ENCODE measurements around the gene SLC2A4RG. TPM values are rescaled to one million over a fixed set of nuclear protein-coding genes. Genes with fewer than 3 reads are reported as not detected.

The SLC2A4RG gene
- total RNA-seq, 1 donor from 2014 or later = 69.6 TPM

DNA sequence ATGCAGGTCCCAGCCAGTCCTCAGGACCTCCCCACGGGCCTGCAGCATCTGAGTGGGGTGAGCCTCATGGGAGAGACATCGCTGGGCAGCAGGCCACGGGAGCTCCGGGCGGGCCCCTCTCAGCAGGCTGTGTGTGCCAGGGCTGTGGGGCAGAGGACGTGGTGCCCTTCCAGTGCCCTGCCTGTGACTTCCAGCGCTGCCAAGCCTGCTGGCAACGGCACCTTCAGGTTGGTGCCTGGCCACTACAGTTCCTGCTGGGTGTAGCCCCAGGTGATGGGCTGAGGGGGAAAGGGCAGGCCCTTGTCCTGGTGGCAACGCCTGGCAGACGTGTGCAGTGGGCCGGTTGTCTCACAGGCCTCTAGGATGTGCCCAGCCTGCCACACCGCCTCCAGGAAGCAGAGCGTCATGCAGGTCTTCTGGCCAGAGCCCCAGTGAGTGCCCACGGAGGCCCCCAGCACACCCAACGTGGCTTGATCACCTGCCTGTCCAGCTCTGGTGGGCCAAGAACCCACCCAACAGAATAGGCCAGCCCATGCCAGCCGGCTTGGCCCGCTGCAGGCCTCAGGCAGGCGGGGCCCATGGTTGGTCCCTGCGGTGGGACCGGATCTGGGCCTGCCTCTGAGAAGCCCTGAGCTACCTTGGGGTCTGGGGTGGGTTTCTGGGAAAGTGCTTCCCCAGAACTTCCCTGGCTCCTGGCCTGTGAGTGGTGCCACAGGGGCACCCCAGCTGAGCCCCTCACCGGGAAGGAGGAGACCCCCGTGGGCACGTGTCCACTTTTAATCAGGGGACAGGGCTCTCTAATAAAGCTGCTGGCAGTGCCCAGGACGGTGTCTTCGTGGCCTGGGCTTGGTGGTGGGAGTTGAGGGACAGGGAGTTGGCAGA is 43.9 kb upstream of the SLC2A4RG start:
- H3K4me3 Mint-ChIP-seq (ENCODE audit: unreplicated experiment) = no peak overlapping the region
- H3K9me3 Mint-ChIP-seq (ENCODE audit: unreplicated experiment) = no peaks in the 10 kb centered on the region
- peaks cover 4% of the 10 kb centered on the region for H3K4me1 Mint-ChIP-seq (ENCODE audit: unreplicated experiment)
- peaks cover 12% of the 10 kb centered on the region for H3K27me3 Mint-ChIP-seq (ENCODE audit: unreplicated experiment)
- peaks cover 4% of the 10 kb centered on the region for H3K36me3 Mint-ChIP-seq (ENCODE audit: low read depth, unreplicated experiment)
- DNase-seq (ENCODE audit: low spot score) = no peak
- H3K27ac Mint-ChIP-seq (ENCODE audit: unreplicated experiment) = no peak overlapping the region
- TF ChIP-seq, protein P1, sequence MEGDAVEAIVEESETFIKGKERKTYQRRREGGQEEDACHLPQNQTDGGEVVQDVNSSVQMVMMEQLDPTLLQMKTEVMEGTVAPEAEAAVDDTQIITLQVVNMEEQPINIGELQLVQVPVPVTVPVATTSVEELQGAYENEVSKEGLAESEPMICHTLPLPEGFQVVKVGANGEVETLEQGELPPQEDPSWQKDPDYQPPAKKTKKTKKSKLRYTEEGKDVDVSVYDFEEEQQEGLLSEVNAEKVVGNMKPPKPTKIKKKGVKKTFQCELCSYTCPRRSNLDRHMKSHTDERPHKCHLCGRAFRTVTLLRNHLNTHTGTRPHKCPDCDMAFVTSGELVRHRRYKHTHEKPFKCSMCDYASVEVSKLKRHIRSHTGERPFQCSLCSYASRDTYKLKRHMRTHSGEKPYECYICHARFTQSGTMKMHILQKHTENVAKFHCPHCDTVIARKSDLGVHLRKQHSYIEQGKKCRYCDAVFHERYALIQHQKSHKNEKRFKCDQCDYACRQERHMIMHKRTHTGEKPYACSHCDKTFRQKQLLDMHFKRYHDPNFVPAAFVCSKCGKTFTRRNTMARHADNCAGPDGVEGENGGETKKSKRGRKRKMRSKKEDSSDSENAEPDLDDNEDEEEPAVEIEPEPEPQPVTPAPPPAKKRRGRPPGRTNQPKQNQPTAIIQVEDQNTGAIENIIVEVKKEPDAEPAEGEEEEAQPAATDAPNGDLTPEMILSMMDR (IDR thresholded peaks at IDR 0.05; ENCODE audit: unreplicated experiment) = no peak

DNA sequence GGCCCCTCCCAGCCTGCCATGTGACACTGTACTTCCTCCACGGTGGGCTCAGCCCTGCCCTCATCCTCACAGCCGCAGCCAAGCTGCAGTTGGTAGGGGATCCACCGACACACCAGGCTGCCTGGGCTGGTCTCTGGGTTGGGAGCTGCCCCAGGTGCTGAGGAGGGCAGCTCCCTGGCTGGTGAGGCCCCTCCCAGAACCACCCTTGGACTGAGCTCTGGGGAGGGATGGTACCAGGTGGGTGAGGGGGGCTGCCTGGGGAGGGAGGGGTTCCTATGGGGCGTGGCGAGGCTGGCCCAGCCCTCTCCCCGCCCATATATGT is 43.3 kb upstream of the SLC2A4RG start:
- H3K27ac Mint-ChIP-seq (ENCODE audit: unreplicated experiment) = no peak overlapping the region
- DNase-seq (ENCODE audit: low spot score) = no peak

DNA sequence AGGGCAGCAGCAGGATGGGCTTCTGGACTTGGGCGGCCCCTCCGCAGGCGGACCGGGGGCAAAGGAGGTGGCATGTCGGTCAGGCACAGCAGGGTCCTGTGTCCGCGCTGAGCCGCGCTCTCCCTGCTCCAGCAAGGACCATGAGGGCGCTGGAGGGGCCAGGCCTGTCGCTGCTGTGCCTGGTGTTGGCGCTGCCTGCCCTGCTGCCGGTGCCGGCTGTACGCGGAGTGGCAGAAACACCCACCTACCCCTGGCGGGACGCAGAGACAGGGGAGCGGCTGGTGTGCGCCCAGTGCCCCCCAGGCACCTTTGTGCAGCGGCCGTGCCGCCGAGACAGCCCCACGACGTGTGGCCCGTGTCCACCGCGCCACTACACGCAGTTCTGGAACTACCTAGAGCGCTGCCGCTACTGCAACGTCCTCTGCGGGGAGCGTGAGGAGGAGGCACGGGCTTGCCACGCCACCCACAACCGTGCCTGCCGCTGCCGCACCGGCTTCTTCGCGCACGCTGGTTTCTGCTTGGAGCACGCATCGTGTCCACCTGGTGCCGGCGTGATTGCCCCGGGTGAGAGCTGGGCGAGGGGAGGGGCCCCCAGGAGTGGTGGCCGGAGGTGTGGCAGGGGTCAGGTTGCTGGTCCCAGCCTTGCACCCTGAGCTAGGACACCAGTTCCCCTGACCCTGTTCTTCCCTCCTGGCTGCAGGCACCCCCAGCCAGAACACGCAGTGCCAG is 42.8 kb upstream of the SLC2A4RG start, which contains the start of gene TNFRSF6B:
TNFRSF6B (plus strand) TSS at position 25 of the 729 bp plus-strand sequence; CDS start at position 141, 116 bp downstream.
- Mint-ChIP-seq H3K27ac (ENCODE audit: unreplicated experiment) (no peak within 1 kb of the TSS), H3K36me3 (ENCODE audit: low read depth, unreplicated experiment) (peaks cover 4% of the 10 kb centered on the region), H3K4me1 (ENCODE audit: unreplicated experiment) (peaks cover 4% of the 10 kb centered on the region), H3K27me3 (ENCODE audit: unreplicated experiment) (peaks cover 12% of the 10 kb centered on the region), H3K4me3 (ENCODE audit: unreplicated experiment) (no peak within 1 kb of the TSS), H3K9me3 (ENCODE audit: unreplicated experiment) (no peaks in the 10 kb centered on the region)
- TF ChIP-seq, protein P1 (IDR thresholded peaks at IDR 0.05; ENCODE audit: unreplicated experiment) = no peak
- DNase-seq (ENCODE audit: low spot score) = peak; percentile 27

More for the DNA sequence above, 43.3 kb upstream of the SLC2A4RG start:
- H3K4me1 Mint-ChIP-seq (ENCODE audit: unreplicated experiment) = peaks cover 4% of the 10 kb centered on the region
- TF ChIP-seq, protein P1 (IDR thresholded peaks at IDR 0.05; ENCODE audit: unreplicated experiment) = no peak
- peaks cover 12% of the 10 kb centered on the region for H3K27me3 Mint-ChIP-seq (ENCODE audit: unreplicated experiment)
- H3K36me3 Mint-ChIP-seq (ENCODE audit: low read depth, unreplicated experiment) = peaks cover 4% of the 10 kb centered on the region
- H3K9me3 Mint-ChIP-seq (ENCODE audit: unreplicated experiment) = no peaks in the 10 kb centered on the region
- H3K4me3 Mint-ChIP-seq (ENCODE audit: unreplicated experiment) = no peak overlapping the region

DNA sequence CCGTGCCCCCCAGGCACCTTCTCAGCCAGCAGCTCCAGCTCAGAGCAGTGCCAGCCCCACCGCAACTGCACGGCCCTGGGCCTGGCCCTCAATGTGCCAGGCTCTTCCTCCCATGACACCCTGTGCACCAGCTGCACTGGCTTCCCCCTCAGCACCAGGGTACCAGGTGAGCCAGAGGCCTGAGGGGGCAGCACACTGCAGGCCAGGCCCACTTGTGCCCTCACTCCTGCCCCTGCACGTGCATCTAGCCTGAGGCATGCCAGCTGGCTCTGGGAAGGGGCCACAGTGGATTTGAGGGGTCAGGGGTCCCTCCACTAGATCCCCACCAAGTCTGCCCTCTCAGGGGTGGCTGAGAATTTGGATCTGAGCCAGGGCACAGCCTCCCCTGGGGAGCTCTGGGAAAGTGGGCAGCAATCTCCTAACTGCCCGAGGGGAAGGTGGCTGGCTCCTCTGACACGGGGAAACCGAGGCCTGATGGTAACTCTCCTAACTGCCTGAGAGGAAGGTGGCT is 42.2 kb upstream of the SLC2A4RG start:
- H3K9me3 Mint-ChIP-seq (ENCODE audit: unreplicated experiment) = no peaks in the 10 kb centered on the region
- peaks cover 4% of the 10 kb centered on the region for H3K36me3 Mint-ChIP-seq (ENCODE audit: low read depth, unreplicated experiment)
- H3K27me3 Mint-ChIP-seq (ENCODE audit: unreplicated experiment) = peaks cover 12% of the 10 kb centered on the region
- DNase-seq (ENCODE audit: low spot score) = peak; percentile 4
- peaks cover 4% of the 10 kb centered on the region for H3K4me1 Mint-ChIP-seq (ENCODE audit: unreplicated experiment)
- TF ChIP-seq, protein P1 (IDR thresholded peaks at IDR 0.05; ENCODE audit: unreplicated experiment) = no peak
- no peak overlapping the region for H3K27ac Mint-ChIP-seq (ENCODE audit: unreplicated experiment)
- no peak overlapping the region for H3K4me3 Mint-ChIP-seq (ENCODE audit: unreplicated experiment)

Data from endothelial cell (in vitro differentiated cells).